HG03432 (cell line): ENCODE results near the gene CFAP107.
"Not testable (repeated sequence)": the region's sequence is repeated elsewhere in the genome, so short reads cannot be mapped to it uniquely, and the experiment has no call there.

Source experiments
- ATAC-seq: cut with Tn5 transposase; IDR thresholded peaks from one replicate; pipeline ENCODE4 v1.9.1; 2021; ENCODE audit warnings: mild to moderate bottlenecking, moderate library complexity; ENCODE audit not compliant: unreplicated experiment

Gene CFAP107, protein sequence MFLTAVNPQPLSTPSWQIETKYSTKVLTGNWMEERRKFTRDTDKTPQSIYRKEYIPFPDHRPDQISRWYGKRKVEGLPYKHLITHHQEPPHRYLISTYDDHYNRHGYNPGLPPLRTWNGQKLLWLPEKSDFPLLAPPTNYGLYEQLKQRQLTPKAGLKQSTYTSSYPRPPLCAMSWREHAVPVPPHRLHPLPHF

DNA sequence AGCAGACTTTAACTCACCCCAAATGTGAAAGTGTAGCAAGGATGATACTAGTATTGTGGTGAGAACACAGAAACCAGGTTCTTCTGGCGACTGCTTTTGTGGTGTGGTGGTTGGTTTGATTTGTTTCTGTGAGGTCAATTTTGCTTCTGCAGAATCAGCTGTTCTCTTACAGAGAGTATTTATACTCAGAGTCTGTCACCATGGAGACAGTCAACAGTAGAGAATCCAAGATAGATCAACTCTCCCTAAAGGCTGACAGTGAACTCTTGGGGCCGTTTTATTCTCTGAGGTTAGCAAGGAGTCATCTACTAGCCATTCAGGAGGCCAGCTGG, at the start of gene CFAP107:
Gene CFAP107, plus strand, starts transcription at position 209 of the 332 bp plus-strand sequence. CDS start 231 bp downstream, outside the sequence.
- ATAC-seq: no peak

DNA sequence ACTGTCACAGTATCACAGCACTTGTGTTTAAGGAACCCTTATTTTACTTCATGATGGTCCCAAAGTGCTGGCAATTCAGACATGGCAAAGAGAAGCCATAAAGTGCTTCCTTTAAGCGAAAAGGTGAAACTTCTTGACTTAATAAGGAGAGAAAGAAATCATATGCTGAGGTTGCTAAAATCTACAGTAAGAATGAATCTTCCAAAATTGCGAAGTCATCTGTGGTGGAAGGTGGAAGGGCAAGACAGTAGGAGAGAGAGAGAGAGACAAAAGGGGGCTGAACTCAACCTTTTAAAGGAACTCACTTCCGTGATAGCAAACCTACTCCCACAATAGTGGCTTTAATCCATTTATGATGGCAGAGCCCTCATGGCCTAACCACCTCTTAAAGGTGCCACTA, 49.3 kb upstream of the CFAP107 start:
- no peak for ATAC-seq

DNA sequence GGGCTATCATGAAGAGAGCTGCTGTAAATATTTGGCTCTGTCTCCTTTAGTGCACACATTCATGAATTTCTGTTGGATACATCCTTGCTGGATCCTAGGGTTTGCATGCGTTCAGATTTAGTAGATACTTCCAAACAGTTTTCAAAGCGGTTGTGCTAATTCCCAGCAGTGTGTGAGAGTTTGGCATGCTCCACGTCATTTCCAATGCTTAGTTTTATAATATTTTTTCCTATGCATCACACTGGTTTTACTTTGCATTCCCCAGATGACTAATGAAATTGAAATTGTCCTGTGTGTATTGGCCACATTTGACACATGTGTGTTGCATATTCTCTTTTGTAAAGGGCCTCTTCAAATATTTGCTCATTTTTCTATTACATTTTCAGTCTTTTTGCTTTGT, 48.6 kb upstream of the CFAP107 start:
- ATAC-seq: no peak

DNA sequence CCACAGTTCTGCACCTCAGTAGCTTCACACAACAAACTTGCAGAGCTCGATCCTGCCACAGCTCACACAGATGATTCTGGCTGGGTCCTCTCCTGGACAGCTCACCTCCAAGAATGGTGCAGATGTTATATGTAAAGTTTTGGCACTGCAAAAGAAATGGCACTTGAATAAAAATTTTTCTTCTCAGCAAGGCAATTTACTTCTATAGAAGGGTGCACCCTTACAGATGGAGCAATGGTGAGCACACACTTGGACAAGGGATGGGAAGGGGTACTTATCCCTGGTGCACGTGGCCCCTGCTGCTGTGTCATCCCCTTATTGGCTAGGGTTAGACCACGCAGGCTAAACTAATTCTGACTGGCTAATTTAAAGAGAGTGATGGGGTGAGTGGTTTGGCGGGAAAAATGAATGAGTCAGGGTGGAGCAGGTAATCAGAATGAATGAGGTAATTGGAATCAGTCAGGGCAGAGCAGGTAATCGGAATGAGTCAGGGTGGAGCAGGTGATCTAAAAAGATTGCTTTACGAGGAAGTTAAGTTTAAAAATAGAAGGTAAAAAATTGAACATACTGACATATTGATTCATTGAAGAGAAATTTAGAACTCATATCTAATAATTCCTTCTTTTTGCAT, 42.1 kb upstream of the CFAP107 start:
- ATAC-seq: no peak

DNA sequence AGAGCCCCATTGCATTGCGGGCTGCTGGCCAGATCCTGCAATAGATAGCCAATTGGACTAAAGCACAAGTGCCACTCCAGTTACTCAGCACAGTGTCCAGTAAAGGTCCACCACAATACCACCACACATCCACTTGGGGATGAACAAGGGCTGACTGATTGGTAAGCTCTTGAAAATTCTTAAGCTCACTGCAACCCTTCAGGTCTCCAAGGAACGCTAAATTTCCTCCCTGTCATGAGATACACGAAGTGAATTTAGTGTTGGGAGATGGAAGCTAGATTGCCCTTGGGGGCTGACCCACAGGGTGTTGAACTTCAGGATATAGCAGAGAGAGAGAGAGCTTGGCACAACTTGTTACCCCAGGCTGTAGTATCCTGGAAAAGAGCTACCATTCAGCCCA, 39.9 kb upstream of the CFAP107 start:
- ATAC-seq: no peak

DNA sequence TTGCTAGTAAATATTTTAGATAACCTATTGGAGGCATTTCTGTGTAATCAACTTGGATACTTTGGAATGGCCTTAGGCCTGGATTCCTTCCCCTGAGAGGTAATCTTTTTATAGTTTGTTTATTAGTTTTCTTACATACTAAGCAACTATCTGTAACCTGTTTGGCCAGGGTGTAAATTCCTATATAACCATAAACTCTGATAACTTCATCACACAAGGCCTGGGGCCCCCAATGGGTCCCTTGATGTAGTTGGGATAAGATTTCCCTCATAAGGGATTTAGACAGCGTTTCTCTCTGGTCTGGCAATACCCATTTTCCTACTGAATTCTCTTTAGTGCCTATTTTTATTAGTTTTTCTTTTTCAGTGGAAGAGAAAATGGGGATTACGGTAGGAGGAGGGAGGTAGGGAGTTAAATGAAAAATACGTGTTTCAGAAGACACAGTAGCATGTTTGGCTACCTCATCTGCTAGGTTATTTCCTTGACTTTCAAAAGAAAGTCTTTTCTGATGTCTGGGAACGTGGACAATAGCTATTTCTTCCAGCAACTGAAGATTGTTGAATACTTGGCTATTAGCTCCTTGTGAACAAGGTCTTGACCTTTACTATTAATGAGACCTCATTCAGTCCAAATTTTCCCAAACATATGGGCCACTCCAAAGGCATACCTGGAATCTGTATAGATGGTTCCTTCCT, 37.5 kb upstream of the CFAP107 start:
- no peak for ATAC-seq

DNA sequence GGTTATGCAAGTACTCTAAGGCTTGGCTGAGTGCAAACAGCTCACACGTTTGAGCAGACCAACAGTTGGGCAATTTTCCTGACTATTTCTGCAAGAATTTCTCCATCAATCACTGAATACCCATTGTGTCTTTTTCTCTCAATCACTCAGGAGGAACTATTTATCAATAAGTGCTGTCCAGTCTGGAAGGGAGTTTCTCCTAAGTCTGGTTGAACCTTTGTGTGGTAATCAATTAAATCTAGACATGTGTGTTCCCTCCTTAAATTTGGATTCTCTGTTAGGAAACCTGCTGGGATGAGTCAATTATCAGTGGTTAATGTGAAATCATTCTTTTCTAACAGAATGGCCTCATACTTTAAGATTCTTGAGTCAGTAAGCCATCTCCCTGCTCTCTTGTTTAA, 36.9 kb upstream of the CFAP107 start:
- ATAC-seq: no peak

DNA sequence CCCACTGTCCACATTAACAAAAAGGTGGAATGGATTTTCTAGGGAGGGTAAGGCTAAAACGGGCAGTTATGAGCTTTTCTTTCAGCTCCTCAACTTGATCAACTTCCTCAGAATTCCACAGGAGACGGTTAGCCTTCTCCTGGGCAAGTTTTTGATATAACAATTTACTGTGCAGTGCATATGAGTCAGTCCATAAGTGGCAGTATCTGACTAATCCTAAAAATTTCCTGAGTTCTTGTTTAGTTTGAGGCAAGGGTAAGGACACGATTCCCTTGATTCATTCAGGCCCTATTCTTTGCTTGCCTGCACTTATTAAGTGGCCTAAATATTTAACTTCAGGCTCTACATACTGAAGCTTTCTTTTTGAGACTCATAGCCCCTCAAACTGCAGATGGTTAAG, 36.3 kb upstream of the CFAP107 start:
- no peak for ATAC-seq

DNA sequence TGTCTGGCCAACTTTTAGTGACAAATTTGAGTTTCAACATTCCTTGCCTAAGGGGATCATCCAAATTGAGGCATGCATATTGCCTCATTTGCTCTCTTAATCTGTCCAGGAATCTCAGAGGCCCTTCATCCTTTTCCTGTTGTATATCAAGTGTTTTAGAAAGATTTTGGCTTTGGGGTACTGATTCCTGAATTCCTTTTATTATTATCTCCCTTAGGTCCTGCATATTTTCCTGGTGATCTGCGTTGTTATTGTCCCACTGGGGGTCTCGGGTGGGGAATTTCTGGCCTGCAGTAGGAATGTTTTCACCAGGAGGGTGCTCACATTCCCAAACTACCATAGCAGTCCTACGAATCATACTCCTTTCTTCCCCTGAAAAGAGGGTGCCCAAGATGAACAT, 34.5 kb upstream of the CFAP107 start:
- no peak for ATAC-seq

DNA sequence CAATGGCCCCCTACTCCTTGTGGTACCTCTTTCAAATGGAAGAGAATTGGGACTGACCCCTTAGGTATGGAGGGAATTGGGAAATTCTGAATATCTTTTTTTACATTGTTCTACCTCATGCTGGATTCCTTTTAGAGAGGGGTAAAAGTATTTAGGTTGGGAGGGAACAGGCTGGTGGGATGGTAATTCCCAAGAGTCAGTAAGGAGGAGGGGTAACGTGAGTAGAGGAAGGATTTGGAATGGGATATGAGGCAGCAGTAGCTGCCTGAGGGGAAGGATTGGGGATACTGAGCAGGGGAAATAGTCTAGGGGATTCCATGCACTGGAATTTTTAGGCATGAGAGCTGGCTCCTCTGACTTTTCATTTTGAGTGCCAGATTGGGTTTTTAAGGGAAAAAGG, 33.9 kb upstream of the CFAP107 start:
- no peak for ATAC-seq

DNA sequence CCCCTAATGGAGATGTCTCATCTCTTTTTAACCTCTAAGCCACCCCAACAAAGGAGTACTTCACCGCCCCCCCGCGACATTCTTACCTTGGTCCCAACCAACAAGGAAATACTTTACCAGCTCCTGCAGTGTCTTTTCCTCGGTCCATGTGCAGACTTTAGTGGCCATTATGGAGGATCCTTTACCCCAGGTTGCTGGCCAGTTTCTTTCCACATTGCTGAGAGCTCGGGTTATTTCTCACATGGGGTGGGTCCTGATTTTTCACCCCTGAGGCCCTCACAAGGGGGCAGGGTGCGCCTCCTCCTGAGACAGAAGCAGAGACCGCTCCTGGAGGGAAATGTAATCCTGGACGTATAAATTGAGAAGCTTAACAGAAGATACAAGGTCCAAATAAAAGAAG, 33.1 kb upstream of the CFAP107 start:
- ATAC-seq: no peak

DNA sequence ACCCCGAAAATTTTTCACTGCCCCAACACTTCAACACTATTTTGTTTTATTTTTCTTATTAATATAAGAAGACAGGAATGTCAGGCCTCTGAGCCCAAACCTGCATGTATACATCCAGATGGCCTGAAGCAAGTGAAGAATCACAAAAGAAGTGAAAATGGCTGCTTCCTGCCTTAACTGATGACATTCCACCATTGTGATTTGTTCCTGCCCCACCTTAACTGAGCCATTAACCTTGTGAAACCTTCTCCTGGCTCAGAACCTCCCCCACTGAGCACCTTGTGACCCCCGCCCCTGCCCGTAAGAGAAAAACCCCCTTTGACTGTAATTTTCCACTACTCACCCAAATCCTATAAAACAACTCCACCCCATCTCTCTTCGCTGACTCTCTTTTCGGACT, 32.3 kb upstream of the CFAP107 start:
- ATAC-seq: not testable (repeated sequence)

DNA sequence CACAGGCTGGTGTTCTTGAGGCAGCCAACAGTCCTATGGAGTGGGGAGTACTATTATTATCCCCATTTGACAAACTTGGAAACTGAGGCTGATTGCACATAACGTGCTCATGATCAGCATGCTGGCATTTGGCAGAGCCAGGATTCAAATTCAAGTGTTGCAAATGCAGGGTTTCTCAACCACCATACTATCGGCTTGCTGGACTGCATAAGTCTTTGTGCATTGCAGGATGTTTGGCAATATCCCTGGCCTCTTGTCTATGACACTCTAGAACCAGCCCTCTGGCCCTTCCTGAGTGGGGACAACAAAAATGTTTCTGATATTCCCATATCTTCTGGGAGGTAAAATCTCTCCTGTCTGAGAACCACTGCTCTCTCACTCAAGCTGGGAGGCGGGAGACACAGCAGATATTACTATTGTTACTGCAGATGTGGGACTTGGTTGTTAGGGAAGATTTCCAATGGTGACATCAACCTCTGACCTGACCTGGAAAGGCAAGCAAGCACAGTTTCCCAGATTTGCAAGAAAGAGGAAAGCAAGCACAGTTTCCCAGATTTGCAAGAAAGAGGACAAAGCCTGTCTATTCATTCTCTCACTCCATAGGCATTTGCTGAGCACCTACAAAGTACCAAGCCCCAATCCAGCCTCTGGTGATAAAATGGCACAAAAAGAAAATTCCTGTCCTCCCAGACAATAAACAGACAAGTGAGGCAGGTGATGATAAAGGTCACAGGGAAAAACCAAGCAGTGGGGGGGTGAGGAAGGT, 31.1 kb upstream of the CFAP107 start:
- no peak for ATAC-seq

DNA sequence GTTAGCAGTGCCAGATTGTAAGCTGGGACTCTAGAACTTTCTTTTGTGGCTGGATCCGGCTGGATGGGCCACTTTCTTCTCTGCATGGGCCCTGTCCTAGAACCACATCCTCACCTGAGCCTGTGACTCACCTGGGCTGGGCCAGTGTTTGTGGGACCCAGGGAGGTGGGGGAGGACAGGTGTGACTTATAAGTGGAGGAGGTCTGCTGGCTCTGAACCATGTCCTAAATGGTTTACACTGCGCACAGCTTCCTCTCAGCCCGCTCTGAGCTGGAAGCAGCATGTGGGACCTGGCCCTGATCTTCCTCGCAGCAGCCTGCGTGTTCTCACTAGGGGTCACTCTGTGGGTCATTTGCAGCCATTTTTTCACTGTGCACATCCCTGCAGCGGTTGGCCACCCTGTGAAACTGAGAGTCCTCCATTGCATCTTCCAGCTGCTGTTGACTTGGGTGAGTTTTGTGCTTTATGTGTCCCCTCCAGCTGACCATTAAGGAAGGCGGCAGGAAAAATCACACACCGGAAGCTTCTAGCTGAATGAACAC, 30.0 kb upstream of the CFAP107 start, which contains the start of gene AADACL3:
Gene AADACL3, plus strand, starts transcription at position 215 of the 542 bp plus-strand sequence. Its CDS starts 67 bp downstream, at position 282.
- ATAC-seq: no peak

DNA sequence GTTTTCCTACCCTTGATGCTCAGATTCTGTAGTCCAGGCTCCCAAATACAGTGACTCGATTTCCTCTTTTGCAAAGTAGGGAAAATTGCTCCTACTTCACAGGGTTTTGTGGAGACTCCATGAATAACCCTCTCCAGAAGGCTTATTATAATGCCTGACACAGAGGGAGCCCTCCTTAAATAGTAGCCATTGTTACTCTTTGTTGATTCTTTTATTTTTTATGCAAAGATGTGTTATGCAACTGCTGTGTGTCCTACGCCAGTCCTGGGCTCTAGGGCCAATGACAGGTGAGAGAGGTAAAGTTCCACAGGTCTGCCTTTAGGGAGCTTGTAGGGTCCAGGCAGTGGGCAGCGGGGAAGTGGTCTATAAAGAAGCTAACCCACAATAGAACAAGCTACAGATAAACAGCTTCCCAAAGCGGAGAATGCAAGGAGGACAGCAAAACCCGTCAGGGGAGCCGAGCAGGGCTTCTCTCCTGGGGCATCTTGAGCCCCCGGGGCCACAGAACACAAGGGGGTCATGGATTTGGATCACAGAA, 28.6 kb upstream of the CFAP107 start:
- no peak for ATAC-seq

DNA sequence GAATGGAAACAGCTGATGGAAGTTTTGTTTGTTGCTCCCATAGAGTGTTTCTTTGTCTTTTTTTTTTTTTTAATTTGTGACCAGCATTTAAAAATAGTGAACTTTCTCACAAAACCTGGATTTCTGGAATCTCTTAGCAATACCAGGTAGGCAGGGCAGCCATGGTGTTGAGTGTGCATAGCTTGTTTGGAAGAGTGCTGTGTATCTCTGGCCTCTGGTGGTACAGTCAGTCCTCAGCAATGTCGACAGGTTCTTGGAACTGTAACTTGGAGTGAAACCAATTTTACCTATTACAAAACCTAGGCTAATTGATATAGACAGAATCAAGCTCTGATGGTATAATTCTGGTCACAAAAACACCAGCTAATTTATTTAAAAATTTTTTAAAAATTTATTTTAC, 23.4 kb upstream of the CFAP107 start:
- no peak for ATAC-seq

DNA sequence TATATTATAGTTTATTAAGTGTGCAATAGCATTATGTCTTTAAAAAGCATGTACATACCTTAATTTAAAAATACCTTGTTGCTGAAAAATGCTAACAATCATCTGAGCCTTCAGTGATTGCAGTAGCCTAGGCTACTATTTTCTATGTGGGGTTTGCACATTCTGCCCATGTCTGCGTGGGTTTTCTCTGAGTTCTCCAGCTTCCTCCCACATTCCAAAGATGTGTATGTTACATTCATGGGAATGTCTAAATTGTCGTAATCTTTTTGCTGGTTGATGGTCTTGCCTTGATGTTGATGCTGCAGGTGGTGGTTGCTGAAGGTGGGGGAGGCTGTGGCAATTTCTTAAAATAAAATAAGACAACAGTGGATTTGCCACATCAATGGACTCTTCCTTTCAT, 17.6 kb upstream of the CFAP107 start:
- no peak for ATAC-seq

DNA sequence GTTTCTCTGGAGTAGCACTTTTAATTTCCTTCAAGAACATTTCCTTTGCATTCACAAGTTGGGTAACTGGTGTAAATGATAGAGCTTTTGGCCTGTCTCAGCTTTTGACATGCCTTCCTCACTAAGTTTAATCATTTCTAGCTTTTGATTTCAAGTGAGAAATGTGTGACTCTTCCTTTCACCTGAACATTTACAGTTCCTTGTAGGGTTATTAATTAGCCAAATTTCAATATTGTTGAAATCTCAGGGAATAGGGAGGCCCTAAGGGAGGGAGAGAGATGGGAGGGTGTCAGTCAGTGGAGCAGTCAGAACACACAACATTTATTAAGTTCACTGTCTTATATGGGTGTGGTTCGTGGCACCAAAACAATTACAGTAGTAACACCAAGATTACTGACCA, 15.8 kb upstream of the CFAP107 start:
- ATAC-seq: no peak

DNA sequence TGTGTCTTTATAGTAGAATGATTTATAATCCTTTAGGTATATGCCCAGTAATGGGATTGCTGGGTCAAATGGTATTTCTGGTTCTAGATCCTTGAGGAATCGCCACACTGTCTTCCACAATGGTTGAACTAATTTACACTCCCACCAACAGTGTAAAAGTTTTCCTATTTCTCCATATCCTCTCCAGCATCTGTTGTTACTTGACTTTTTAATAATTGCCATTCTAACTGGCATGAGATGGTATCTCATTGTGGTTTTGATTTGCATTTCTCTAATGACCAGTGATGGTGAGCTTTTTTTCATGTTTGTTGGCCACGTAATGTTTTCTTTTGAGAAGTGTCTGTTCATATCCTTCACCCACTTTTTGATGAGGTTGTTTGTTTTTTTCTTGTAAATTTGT, 14.9 kb upstream of the CFAP107 start:
- ATAC-seq: not testable (repeated sequence)

DNA sequence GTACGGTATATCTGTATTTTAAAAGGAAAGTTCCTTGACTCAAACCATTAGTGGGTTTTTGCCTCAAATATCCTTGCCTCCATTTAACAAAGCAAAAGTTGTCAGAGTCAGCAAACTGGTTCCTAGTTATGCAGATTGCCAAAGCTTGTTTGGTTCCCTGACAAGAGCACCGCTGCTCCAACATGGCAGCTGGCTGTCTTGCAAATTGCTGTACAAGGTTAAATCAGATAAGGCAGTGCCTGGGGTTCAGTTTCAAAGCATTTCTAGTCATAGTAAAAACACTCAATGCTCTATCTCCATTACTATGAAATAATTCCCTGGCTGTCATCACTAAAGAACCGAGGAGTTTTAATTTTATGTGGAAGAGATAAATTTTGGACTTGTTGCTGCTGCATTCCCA, 11.3 kb upstream of the CFAP107 start:
- no peak for ATAC-seq

DNA sequence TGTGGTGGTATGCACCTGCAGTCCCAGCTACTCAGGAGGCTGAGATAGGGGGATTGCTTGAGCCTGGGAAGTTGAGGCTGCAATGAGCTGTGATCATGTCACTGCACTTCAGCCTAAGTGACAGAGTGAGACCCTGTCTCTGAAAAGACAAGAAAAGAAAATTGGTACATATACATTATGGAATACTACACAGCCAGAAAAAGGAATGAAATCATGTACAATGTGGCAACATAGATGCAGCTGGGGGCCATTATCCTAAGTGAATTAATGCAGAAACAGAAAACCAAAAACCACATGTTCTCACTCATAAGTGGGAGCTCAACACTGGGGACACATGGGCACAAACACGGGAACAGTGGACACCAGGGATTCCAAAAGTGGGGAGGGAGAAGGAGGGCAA, 7.1 kb upstream of the CFAP107 start:
- no peak for ATAC-seq
